RPMI7951 (cell line): ENCODE data around the gene THRB. TPM values are rescaled to one million over a fixed set of nuclear protein-coding genes. Genes with fewer than 3 reads are reported as not detected.

Source experiments
- DNase-seq: peaks from one replicate; pipeline ENCODE4 v3.0.0-alpha.2; 2012; ENCODE audit warnings: low read depth
- total RNA-seq: library from RNA; depleted of rRNA; stranded (reverse); fragments of >200 nt; shearing (Covaris generic); gene quantifications from 2 replicates; pipeline ENCODE4 v1.2.3, GENCODE V29; 2014

Gene THRB
- total RNA-seq, 1 experiment from 2014 or later, result 0.24 TPM

DNA sequence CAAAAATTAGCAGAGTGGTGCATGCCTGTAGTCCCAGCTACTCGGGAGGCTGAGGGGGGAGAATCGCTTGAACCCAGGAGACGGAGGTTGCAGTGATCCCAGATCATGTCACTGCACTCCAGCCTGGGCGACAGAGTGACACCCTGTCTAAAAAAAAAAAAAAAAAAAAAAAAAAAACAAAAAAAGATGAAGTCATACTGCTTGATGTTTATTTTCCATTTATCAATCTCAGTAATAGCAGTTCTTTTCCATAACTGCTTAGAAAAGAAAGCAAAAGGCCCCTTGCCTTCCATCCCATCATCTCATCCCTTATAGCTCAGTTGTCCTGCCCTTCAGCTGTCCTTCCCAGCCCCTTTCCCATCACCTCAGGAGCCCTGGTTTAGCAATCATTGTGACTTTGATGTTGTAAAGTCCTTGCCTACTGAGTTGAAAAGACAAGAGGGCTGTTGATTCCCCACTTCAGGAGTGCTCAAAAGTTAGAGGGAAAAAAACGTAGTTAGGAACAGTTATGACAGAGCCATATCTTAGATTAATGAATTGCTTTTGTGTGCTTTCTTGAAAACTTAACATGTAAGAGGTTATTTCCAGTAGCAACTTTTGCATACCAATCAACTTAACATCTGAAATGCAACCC is 18.0 kb upstream of the THRB start:
- DNase-seq, result no peak

DNA sequence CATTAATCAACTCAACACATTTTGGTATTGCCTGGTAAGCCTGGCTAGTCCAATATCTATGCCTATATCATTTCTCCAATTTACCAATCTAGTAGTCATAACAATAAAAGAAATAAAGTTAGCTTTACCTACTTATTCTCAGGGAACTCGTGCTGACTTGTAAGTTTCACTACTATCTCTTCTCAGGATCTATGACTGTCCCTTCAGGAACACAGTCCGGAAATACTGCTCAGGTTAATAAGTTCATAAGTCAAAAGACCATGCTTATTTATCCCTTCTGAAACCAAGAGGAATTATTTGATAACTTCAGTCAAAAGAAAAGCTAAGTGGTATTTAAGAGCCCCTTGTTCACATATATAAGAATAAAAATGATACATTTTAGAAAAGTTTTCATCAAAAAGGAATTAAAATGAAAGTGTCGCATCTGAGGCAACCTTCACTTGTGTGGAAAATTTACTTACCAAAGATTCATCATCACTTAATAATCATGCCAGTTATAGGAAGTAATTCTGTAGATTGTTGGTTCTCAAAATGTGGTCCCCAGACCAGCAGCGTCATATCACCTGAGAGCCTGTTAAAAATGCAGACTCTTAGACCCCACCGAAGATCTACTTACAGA is 15.5 kb upstream of the THRB start:
- DNase-seq, result peak; percentile 17

DNA sequence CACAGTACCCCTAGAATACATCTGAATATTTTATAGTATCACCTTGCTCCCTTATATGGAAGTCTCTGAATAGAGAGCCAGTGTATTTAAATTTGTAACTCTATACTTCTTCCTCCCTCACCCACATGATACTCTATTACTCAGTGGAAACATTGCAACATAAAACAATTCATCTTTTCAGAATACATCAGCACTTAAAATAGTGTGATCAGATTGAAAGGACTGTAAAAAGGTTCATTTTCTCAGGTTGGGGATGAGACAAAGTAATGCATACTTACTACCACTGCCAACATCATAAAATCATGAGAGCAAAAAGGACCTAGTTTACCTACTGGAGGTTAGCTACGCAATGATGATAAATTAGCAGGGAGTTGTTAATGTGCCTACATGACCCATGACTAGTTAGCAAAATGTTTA is 13.8 kb upstream of the THRB start:
- DNase-seq, result no peak

DNA sequence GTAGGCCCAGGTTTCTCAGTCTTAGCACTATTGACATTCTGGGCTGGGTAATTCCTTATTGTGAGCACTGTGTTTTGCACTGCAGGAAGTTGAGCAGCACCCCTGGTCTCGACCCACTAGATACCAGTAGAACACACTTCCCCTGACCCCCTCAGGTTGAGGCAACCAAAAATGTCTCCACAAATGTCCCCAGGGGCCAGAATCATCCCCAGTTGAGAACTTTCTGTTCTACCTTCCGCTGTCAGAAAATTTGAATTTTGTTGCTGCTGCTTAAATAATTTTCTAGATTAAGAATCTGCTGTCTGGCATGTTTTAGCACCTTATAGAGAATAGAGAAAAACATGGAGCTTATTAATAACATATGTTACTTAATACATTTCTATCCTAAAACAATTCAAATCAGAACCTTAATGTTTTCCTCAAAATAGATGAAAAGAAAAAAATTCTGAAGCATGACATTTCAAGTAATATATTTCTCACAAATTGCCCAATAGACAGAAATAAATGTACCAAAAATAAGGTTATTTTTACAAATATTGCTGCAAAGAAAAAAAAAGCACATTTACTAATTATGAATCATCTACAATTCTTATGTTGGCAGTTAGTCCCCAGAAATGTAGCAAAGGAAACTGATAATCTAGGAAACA is 13.2 kb upstream of the THRB start:
- no peak for DNase-seq

DNA sequence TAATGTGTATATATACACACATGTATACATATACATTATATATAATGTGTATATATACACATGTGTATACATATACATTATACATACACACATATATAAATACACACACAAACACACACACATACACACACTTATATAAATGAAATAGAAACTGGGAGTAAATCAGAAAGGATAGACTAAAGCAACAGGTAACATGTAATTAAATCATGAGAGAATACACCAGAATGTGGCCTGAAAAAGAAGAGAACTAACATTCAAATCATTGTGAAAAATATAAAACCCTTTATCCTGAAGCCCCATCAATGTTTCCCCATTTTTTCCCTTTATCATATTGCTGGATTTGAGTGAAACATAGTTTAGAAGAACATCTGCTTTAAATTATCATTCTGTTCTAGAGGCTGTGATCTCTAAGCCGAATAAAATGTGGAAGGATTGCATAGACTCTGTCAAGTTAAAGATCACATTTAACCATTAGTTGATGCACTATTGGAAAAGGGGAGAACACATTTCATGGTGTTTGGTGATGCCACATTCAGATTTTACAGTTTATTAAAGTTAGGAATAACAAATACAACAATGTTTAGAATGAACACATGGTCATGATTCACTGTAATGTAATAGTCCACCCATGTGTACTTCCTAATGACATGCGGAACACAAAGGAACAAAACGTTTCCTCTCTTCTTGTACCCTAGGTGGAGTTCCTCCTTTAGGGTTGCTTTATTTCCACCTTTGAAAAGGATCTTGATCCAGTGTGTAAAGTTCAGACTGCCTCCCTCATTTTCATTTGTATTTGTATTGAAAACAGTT is 12.5 kb upstream of the THRB start:
- DNase-seq, result peak; percentile 13

DNA sequence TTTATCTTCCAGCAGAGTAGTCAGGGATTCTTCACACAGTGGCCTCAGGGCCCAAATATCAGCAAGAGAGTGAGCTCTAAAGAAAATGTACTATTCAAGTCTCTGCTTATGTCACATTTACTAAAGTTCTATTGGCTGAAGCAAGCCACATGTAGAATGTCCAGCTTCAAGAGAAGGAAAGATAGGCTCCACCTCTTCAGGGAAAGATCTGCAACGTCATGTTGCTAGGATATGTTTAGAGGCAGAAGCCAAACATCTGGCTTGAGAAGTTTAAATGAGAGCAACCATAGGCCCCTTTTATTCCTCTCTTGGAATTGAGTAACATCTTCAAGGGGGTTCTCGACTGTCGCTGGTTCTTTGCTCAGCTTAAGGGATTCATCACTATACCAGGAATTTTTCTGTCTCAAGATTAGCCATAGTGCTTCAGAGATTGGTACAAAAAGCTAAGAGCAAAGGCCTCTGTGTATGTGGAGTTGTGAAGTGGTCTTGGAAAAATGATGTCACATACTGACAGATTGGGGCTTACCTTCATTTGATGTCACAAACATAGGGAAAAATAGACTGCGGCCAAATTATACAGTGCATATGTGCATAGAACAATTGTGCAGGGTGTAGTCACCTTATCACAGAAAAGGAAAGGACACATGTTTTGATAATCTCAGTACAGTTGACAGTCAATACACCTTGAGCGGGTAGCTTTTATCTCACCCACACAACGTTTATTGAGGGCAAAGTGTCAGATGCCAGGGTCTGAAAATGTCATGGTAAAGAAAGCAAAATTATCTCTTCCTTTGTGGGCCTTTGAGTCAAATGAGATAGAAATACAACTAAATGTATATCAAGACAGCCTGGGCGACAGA is 11.3 kb upstream of the THRB start:
- DNase-seq, result peak; percentile 34

DNA sequence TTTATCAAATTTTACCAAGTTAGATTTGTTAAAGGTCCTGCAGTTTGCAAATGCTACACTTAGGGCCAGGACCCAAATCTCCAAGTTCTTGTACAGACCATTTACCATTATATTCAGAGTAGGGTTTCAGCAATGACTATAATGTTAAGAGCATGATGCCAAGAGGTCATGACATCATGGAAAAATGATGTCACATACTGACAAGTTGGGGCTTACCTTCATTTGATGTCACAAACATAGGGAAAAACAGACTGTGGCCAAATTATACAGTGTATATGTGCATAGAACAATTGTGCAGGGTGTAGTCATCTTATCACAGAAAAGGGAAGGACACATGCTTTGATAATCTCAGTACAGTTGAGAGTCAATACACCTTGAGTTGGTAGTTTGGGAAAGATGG is 10.1 kb upstream of the THRB start:
- no peak for DNase-seq

DNA sequence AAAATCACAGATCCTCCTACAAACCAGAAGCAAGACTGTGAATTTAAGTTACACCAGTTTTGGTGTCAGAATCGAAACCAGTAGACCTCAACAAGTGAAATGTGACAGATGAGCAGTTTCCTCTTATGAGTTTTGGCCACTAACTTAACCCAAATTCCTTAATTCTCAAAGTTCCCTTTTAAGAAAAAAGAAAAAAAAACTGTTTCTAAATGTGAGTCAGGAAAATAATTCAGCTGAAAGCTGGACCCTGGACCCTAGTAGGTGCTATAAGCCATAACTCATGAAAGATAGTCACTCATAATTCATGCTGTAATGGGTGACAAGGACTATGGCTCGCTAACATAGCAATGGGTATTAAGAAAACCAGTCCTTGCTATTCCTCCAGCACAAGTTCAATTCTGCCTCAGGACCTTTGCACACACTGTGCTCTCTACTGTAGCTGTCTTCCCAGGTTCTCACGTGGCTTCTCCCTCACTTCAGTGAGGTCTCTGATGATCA is 9.0 kb upstream of the THRB start:
- DNase-seq, result no peak

DNA sequence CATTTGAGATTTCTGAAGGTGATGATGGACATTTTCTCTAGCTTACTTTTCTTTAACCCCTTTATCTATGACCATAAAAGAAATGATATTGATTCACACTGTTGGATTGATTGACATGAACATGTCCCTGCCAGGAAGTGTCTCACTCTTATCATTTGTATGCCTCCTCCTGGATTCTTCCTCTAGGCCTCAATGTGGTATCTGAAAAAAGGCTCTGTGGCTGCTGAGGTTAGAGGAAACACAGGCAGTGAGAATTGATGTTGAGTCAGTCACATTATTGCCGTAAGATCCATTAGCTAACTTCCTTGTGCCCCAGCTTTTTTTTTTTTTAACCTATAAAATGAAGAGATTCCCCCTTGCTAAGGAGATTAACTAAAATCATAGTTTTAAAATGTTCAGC is 8.0 kb upstream of the THRB start:
- DNase-seq, result peak; percentile 45

DNA sequence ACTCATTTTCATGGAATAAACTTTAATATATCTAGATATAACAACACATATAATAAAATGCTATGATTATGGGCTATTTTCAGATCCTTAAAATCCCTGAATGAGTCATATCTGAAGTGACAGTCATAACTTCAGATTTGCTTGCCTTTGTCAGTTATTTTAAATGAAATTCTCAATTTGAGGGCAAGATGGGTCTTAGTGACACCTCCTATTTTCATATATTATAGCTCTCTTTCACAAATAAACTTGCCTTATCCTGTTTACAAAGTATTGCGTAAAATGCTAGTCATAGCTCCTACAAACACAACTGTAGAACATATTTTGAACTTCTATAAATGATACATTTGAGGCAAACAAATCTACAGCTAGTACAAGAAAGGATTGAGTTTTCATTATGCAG is 6.2 kb upstream of the THRB start:
- no peak for DNase-seq

DNA sequence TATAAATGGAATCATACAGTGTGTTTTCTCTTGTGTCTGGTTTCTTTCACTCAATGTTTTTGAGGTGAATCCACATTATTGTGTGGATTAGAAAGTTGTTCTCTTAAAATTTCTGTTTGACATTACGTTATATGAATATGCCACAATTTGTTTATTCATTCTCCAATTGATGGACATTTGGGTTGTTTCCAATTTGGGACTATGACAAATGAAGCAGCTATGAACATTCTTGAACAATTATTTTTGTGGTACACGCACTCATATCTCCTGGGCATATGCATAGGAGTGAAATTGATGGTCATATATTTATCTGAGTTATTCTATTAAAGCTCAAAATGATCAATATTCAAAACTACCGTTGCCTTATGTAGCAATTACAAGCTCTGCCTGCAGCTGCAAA is 5.3 kb upstream of the THRB start:
- DNase-seq, result no peak

DNA sequence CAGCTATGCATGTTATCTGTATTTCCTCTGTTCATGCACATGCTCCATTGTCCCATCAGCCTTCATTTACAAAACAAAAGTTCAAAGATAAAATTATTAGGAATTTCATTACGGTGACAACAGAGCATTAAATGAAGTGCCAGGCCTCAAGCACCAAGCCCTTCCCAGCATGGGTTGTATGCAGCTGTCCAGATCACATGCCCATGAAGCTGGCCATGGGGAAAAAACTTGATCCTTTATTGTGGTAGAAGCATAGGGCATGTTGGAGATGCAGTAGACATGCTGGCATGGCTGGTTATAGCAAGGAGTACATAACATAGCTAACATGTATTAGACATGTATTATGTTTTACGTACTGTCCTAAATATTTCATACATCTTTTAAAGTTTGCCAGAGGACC is 4.1 kb upstream of the THRB start:
- DNase-seq, result no peak

DNA sequence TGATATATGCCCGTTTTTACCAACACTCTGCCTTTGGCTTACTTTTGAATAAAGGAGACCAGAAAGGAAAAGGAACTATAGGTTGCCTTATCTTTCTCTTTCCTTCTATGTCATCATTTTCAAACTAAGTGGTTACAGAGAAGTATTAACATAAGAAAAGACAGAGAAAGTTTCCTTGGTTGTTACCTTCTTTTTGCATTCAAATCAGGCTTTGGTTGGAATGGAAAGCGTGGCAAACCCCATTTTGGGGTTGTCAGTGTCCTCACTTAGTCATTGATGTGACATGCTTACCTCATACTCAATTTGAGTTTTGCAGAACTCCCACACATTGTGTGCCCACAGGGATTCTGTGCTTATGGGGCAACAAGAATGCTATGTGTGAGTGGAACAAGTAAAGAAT is 3.7 kb upstream of the THRB start:
- no peak for DNase-seq

DNA sequence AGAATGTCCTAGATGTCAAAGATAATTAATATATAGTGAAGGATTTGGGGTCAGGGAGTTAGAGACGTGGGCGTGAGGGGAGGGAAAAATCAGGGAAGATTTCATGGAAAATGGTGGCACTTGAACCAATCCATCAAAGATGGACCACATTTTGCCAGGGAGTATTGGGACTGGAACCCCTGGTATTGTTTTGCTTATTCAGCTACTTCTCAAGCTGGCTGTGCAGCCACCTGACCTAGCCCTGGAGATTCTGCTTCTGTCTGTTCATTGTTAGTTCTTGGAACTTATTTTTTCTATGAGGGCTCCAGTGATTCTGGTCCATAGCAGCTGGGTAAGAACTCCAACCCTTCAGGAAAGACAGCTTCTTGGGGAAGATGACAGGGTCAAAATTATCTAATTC is 3.3 kb upstream of the THRB start:
- DNase-seq, result no peak

DNA sequence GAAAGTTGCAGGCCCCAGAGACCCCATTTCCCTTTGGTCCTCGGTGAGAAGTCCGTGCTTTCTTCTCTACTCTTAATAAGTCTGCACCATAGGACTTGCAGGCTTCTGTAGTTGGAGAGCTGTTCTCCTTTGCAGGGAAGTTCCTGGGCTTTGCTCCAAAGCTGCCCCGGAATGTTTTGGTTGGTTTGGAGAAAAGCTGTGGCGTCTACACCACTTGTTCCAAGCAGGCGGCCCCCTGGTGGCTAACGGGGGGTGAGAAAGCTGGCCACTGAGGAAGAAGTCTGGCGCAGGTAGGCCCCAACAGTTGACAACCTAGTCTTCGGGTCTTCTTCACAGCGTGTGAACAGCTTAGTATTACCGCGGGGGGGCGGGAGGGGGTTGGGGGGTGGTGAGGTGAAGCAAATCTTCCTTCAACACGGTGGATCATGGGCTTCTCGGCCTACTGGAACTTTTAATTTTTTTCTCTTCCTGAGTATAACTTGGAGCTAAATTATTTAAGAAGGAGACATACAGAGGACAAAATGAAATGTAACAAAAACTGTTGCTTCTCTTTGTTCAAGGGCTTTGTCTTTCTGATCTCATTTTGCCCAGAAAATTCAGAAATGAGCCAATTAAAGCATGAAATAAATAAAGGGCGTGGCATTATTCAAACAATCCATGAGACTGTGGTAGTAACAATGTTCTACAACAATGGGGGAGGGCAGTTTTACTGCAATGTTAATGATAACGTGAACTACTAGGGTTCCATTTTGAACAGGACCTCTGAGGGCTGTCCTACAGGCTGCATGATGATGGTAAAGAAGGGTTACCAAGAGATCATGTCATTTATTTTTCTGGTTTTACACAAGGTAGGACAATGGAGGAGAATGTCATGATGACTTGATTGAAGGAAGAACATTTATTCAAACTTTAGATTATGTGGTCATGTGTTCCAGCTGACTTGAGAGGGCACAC is 2.2 kb upstream of the THRB start:
- DNase-seq, result peak; percentile 71

DNA sequence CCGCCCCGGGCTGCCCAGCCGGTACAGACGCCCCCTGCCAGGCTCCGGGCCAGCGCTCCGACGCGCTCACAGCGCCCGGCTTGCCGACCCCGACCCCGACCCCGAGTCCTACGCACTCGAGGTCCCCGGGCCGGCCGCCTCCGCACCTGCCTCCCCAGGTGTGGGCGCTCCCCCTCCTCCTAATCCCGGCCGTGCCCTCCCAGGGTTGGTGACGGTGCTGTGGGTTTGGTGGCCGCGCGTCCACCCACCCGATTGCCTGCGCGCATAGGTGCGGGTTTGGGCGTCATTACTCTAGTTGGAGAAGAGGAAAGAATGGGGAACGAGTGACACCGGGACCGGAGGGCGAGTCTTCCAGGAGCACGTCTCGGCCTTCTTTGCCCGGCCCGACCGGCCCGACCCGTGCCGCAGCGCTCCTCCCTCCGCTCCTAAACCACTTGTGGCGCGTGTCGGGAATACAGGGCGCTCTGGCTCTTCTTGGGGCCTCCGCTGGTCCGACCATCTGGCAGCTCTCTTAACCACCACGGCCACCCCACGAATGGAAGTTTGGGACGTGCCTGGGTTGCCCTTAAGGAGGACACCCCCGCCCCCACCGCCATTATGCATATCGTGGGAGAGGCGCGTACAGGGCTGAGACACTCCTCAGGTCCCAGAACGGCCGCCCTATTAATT is 810 bp upstream of the THRB start:
- DNase-seq, result no peak

DNA sequence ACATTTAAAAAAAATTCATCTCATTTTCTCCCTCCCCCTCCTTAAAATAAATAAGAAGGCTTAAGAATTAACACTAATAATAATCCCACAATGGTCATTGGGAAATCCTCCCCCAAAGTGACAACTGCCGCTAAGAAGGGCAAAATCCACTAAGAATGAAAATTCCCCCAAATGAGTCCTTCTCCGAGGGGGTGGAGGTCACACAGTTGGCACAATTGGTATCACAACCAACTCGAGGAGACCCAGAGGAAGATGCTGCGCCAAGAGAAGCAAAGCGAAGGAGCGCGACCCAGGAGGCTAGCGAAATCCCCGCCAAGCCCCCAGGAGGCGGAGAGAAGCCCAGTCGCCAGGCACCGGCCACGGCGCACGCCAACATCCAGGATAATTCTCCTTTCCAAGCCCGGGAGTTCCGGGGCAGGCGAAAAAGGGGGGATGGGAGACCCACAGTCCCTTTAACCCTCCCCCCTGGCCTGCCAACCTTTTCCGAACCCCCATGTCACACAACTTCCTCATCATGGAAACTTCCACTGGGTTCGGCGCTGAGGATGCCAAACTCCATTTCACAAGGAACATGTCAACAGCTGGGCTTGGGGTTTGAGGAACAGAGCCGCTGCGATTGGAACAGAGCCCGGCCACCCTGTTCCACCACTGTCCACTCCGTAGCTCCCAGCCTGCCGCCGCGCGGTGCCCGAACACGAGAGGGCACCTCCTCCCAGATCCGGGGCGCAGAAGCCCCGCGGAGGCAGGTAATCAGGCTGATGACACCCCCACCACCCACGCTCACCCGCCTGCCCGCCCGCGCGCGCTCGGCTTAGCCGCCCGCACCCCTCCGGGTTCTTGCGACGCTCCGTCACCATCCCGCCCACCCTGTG is 668 bp downstream of the THRB start:
- DNase-seq, result peak; percentile 25

DNA sequence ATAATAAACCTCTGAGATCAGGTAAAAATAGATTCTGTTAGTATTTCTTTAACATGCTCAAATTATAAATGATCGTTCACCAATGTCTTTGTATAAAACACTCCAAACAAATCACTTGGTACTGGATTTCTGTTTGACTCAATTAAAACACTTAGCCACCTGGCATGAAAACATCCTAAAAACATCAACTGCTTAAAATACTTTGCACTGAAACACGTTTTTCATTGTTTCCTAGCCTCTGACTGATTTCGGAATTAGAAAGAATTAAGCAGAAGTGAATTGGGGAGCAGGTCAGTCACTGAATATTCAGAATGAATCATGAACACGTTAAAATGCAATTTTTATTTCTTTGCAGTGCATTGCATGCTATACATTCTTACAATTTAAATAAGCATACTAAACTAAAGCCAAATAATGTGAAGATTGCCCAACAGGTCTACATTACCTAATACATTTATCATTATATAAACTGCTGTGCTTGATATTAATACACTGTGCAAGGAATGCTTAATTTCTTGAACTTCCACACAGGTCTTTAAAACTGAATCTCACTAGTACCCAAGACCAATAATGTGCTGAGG is 1.6 kb downstream of the THRB start:
- DNase-seq, result no peak
